Measurements from ENCODE around the gene ARFRP1.

ARFRP1 gene

GRCh38 chr20:63735859-63736718 lies 28.3 kb upstream of the ARFRP1 start, which contains the start of gene LIME1:
Gene LIME1 (plus strand): TSS chr20:63736664. CDS start chr20:63737550, 886 bp downstream.
- H3K27ac ChIP-seq (ENCODE audit: low read depth, low read length): no peak within 1 kb of the TSS
- H4K91ac ChIP-seq (ENCODE audit: low read depth, low read length): no peak within 1 kb of the TSS
- no peak within 1 kb of the TSS for H3K4me2 ChIP-seq (ENCODE audit: low read length)
- no peak within 1 kb of the TSS for H3K4ac ChIP-seq (ENCODE audit: low read depth, low read length)
- H3K18ac ChIP-seq (ENCODE audit: low read length): no peak within 1 kb of the TSS
- H4K12ac ChIP-seq (ENCODE audit: low read depth, low read length): no peak within 1 kb of the TSS
- H3K79me1 ChIP-seq (ENCODE audit: low read length): peaks cover 11% of the 10 kb centered on the region
- no peak within 1 kb of the TSS for H2AK5ac ChIP-seq (ENCODE audit: low read length)
- no peak within 1 kb of the TSS for H3K4me3 ChIP-seq (ENCODE audit: low read depth, low read length)
- no peak within 1 kb of the TSS for H3K9ac ChIP-seq (ENCODE audit: low read length)
- no peak within 1 kb of the TSS for H2AFZ ChIP-seq (ENCODE audit: insufficient read depth, low read length, poor library complexity)
- H2BK12ac ChIP-seq (ENCODE audit: low read length): no peak within 1 kb of the TSS
- H3K36me3 ChIP-seq (ENCODE audit: control insufficient read depth in 1 of 2, insufficient read depth in 2 of 2, low read length in 2 of 2): peaks cover 34 to 36% of the 10 kb centered on the region in 2 experiments
- H4K8ac ChIP-seq (ENCODE audit: low read depth, low read length): no peak within 1 kb of the TSS
- no peaks in the 10 kb centered on the region for H3K27me3 ChIP-seq (ENCODE audit: insufficient read depth, low read length)
- peaks cover 5% of the 10 kb centered on the region for H3K79me2 ChIP-seq (ENCODE audit: control insufficient read depth, insufficient read depth, low read length, poor library complexity)
- no peak within 1 kb of the TSS for H3K23ac ChIP-seq (ENCODE audit: low read length)
- no peak within 1 kb of the TSS for H3K14ac ChIP-seq (ENCODE audit: low read length)
- H2BK120ac ChIP-seq (ENCODE audit: insufficient read depth, low read length, poor library complexity): no peak within 1 kb of the TSS
- DNase-seq: no peak
- H3K4me1 ChIP-seq (ENCODE audit: control insufficient read depth in 1 of 2, insufficient read depth in 2 of 2, low read length in 2 of 2): peaks cover 8 to 11% of the 10 kb centered on the region in 2 experiments
- H3K9me3 ChIP-seq (ENCODE audit: insufficient read depth, low read depth, low read length): peaks cover 8% of the 10 kb centered on the region
- H2BK5ac ChIP-seq (ENCODE audit: low read depth, low read length, poor library complexity): no peak within 1 kb of the TSS
- no CpG with 5 or more reads among the region's 31 CpGs for WGBS (ENCODE audit: extremely low coverage, insufficient coverage, insufficient read length)

GRCh38 chr20:63734946-63735858 lies 27.4 kb upstream of the ARFRP1 start:
- Histone ChIP-seq H3K4ac (ENCODE audit: low read depth, low read length) (no peak overlapping the region), H3K79me1 (ENCODE audit: low read length) (peaks cover 3% of the 10 kb centered on the region), H3K79me2 (ENCODE audit: control insufficient read depth, insufficient read depth, low read length, poor library complexity) (peaks cover under 1% of the 10 kb centered on the region), H3K18ac (ENCODE audit: low read length) (no peak overlapping the region), H2BK120ac (ENCODE audit: insufficient read depth, low read length, poor library complexity) (no peak overlapping the region), H4K8ac (ENCODE audit: low read depth, low read length) (no peak overlapping the region), H4K91ac (ENCODE audit: low read depth, low read length) (no peak overlapping the region), H4K12ac (ENCODE audit: low read depth, low read length) (no peak overlapping the region), H3K9me3 (ENCODE audit: insufficient read depth, low read depth, low read length) (peaks cover 8% of the 10 kb centered on the region), H3K9ac (ENCODE audit: low read length) (no peak overlapping the region), H3K27ac (ENCODE audit: low read depth, low read length) (no peak overlapping the region), H2AK5ac (ENCODE audit: low read length) (no peak overlapping the region), H2AFZ (ENCODE audit: insufficient read depth, low read length, poor library complexity) (no peak overlapping the region), H3K14ac (ENCODE audit: low read length) (no peak overlapping the region), H3K4me1 (ENCODE audit: control insufficient read depth in 1 of 2, insufficient read depth in 2 of 2, low read length in 2 of 2) (peaks cover 6 to 8% of the 10 kb centered on the region in 2 experiments), H3K23ac (ENCODE audit: low read length) (no peak overlapping the region), H3K27me3 (ENCODE audit: insufficient read depth, low read length) (no peaks in the 10 kb centered on the region), H3K4me3 (ENCODE audit: low read depth, low read length) (no peak overlapping the region), H3K4me2 (ENCODE audit: low read length) (no peak overlapping the region), H2BK12ac (ENCODE audit: low read length) (no peak overlapping the region), H3K36me3 (ENCODE audit: control insufficient read depth in 1 of 2, insufficient read depth in 2 of 2, low read length in 2 of 2) (peaks cover 35 to 36% of the 10 kb centered on the region in 2 experiments), H2BK5ac (ENCODE audit: low read depth, low read length, poor library complexity) (no peak overlapping the region)
- WGBS (ENCODE audit: extremely low coverage, insufficient coverage, insufficient read length): no CpG with 5 or more reads among the region's 48 CpGs
- DNase-seq: no peak

GRCh38 chr20:63734111-63734945 lies 26.6 kb upstream of the ARFRP1 start:
- Histone ChIP-seq H3K79me1 (ENCODE audit: low read length) (peaks cover 2% of the 10 kb centered on the region), H3K4ac (ENCODE audit: low read depth, low read length) (no peak overlapping the region), H3K27me3 (ENCODE audit: insufficient read depth, low read length) (no peaks in the 10 kb centered on the region), H4K91ac (ENCODE audit: low read depth, low read length) (no peak overlapping the region), H3K9me3 (ENCODE audit: insufficient read depth, low read depth, low read length) (peaks cover 8% of the 10 kb centered on the region), H4K8ac (ENCODE audit: low read depth, low read length) (no peak overlapping the region), H3K79me2 (ENCODE audit: control insufficient read depth, insufficient read depth, low read length, poor library complexity) (no peaks in the 10 kb centered on the region), H3K23ac (ENCODE audit: low read length) (no peak overlapping the region), H3K4me3 (ENCODE audit: low read depth, low read length) (no peak overlapping the region), H2AFZ (ENCODE audit: insufficient read depth, low read length, poor library complexity) (no peak overlapping the region), H3K36me3 (ENCODE audit: control insufficient read depth in 1 of 2, insufficient read depth in 2 of 2, low read length in 2 of 2) (peaks cover 37 to 39% of the 10 kb centered on the region in 2 experiments), H2BK12ac (ENCODE audit: low read length) (no peak overlapping the region), H3K14ac (ENCODE audit: low read length) (no peak overlapping the region), H3K9ac (ENCODE audit: low read length) (no peak overlapping the region), H2BK120ac (ENCODE audit: insufficient read depth, low read length, poor library complexity) (no peak overlapping the region), H3K4me2 (ENCODE audit: low read length) (no peak overlapping the region), H3K27ac (ENCODE audit: low read depth, low read length) (no peak overlapping the region), H3K4me1 (ENCODE audit: control insufficient read depth in 1 of 2, insufficient read depth in 2 of 2, low read length in 2 of 2) (peaks cover 6 to 8% of the 10 kb centered on the region in 2 experiments), H4K12ac (ENCODE audit: low read depth, low read length) (no peak overlapping the region), H2AK5ac (ENCODE audit: low read length) (no peak overlapping the region), H3K18ac (ENCODE audit: low read length) (no peak overlapping the region), H2BK5ac (ENCODE audit: low read depth, low read length, poor library complexity) (no peak overlapping the region)
- DNase-seq: no peak
- no CpG with 5 or more reads among the region's 25 CpGs for WGBS (ENCODE audit: extremely low coverage, insufficient coverage, insufficient read length)

GRCh38 chr20:63733579-63734081 lies 25.9 kb upstream of the ARFRP1 start:
- H3K4me2 ChIP-seq (ENCODE audit: low read length): no peak overlapping the region

More at GRCh38 chr20:63733579-63734081, 25.9 kb upstream of the ARFRP1 start:
- Histone ChIP-seq H3K18ac (ENCODE audit: low read length) (no peak overlapping the region), H3K79me1 (ENCODE audit: low read length) (no peaks in the 10 kb centered on the region), H3K14ac (ENCODE audit: low read length) (no peak overlapping the region), H3K4me3 (ENCODE audit: low read depth, low read length) (no peak overlapping the region), H3K9ac (ENCODE audit: low read length) (no peak overlapping the region), H2BK5ac (ENCODE audit: low read depth, low read length, poor library complexity) (no peak overlapping the region), H4K91ac (ENCODE audit: low read depth, low read length) (no peak overlapping the region), H3K9me3 (ENCODE audit: insufficient read depth, low read depth, low read length) (peaks cover 8% of the 10 kb centered on the region), H3K27ac (ENCODE audit: low read depth, low read length) (no peak overlapping the region), H4K12ac (ENCODE audit: low read depth, low read length) (no peak overlapping the region), H3K27me3 (ENCODE audit: insufficient read depth, low read length) (no peaks in the 10 kb centered on the region), H2AK5ac (ENCODE audit: low read length) (no peak overlapping the region), H2AFZ (ENCODE audit: insufficient read depth, low read length, poor library complexity) (no peak overlapping the region), H3K23ac (ENCODE audit: low read length) (no peak overlapping the region), H4K8ac (ENCODE audit: low read depth, low read length) (no peak overlapping the region), H3K4me1 (ENCODE audit: control insufficient read depth in 1 of 2, insufficient read depth in 2 of 2, low read length in 2 of 2) (peaks cover 4 to 5% of the 10 kb centered on the region in 2 experiments), H2BK12ac (ENCODE audit: low read length) (no peak overlapping the region), H3K4ac (ENCODE audit: low read depth, low read length) (no peak overlapping the region), H2BK120ac (ENCODE audit: insufficient read depth, low read length, poor library complexity) (no peak overlapping the region), H3K79me2 (ENCODE audit: control insufficient read depth, insufficient read depth, low read length, poor library complexity) (no peaks in the 10 kb centered on the region), H3K36me3 (ENCODE audit: control insufficient read depth in 1 of 2, insufficient read depth in 2 of 2, low read length in 2 of 2) (peaks cover 37 to 39% of the 10 kb centered on the region in 2 experiments)
- DNase-seq: no peak
- no CpG with 5 or more reads among the region's 18 CpGs for WGBS (ENCODE audit: extremely low coverage, insufficient coverage, insufficient read length)
